ENCODE measurements around the gene SRP9. TPM values are rescaled to one million over a fixed set of nuclear protein-coding genes. Genes with fewer than 3 reads are reported as not detected.
"Not testable (repeated sequence)": the region's sequence is repeated elsewhere in the genome, so short reads cannot be mapped to it uniquely, and the experiment has no call there.

Gene SRP9
- total RNA-seq, 4 donors from 2014 or later = 115 to 229 (median 175) TPM

- no peak for DNase-seq
- intact Hi-C loops (cut with DNase I) = no loop called here
- Histone ChIP-seq H3K9me3 (no peaks in the 10 kb centered on the region), H3K36me3 (peaks cover 29 to 91% (median 60%) of the 10 kb centered on the region in 3 donors), H3K27me3 (no peaks in the 10 kb centered on the region), H3K4me3 (no peak overlapping the region), H3K4me1 (peaks cover 0 to 22% (median 14%) of the 10 kb centered on the region in 3 donors), H3K27ac (peak overlapping the region in 3 of 4 donors; percentile 6 to 52 (median 39))
- TF ChIP-seq CTCF (IDR thresholded peaks at IDR 0.05) (no peak), POLR2A (IDR thresholded peaks at IDR 0.05) (no peak)
- WGBS, 2 donors = 14% methylated on average over 3 of the region's 3 CpGs
These were observed 58.2 kb downstream of the SRP9 start for GRCh38 chr1:225835856-225836255.

- H3K9me3 ChIP-seq; H3K4me3 ChIP-seq; intact Hi-C loops (cut with DNase I); H3K27me3 ChIP-seq; DNase-seq: not testable (repeated sequence)
- 73 to 84% methylated on average over 4 of the region's 4 CpGs for WGBS, 2 donors
- Histone ChIP-seq H3K27ac (peak overlapping the region in 2 of 4 donors; percentile 6 to 39), H3K4me1 (peaks cover 0 to 22% (median 14%) of the 10 kb centered on the region in 3 donors), H3K36me3 (peaks cover 28 to 91% (median 55%) of the 10 kb centered on the region in 3 donors)
These were observed 58.7 kb downstream of the SRP9 start for GRCh38 chr1:225836296-225836695.

GRCh38 chr1:225838793-225839192, 61.2 kb downstream of the SRP9 start:
- no peak overlapping the region for H3K4me3 ChIP-seq
- H3K27me3 ChIP-seq = no peaks in the 10 kb centered on the region
- WGBS, 2 donors = 79 to 93% methylated on average over 3 to 9 of the region's 14 CpGs
- no peak for DNase-seq
- intact Hi-C loops (cut with DNase I) = no loop called here
- H3K4me1 ChIP-seq = peaks cover 0 to 22% (median 14%) of the 10 kb centered on the region in 3 donors
- TF ChIP-seq CTCF (IDR thresholded peaks at IDR 0.05) = no peak
- TF ChIP-seq POLR2A (IDR thresholded peaks at IDR 0.05) = no peak
- peaks cover 21 to 92% (median 51%) of the 10 kb centered on the region in 3 donors for H3K36me3 ChIP-seq
- H3K27ac ChIP-seq = no peak overlapping the region
- no peaks in the 10 kb centered on the region for H3K9me3 ChIP-seq

Small RNAs within 50 kb of the gene (small RNA-seq; reads per million reads assigned to genes)
- gene RNU6-1304P = 0 reads per million in 4 donors

Other genes with a start within 250 kb of the SRP9 start
- 10 to 100 TPM in 3 of 4 donors, 1 to 10 TPM in 1; 8.6 to 42.5 (median 35.9) TPM for gene ENAH, start 124.7 kb upstream of the SRP9 start, total RNA-seq
- gene EPHX1, start 32.3 kb downstream of the SRP9 start, total RNA-seq = 100 to 1,000 TPM in 3 of 4 donors, 10 to 100 TPM in 1; 78.7 to 237 (median 151) TPM
- gene TMEM63A, start 104.6 kb downstream of the SRP9 start, total RNA-seq = 10 to 100 TPM in 3 of 4 donors, 1 to 10 TPM in 1; 9.8 to 27.1 (median 18.3) TPM
- gene LEFTY1, start 111.3 kb downstream of the SRP9 start, total RNA-seq = not detected
- 10 to 100 TPM; 23.0 to 35.1 (median 28.0) TPM for gene PYCR2, start 146.4 kb downstream of the SRP9 start, total RNA-seq
- not detected for gene LEFTY2, start 163.4 kb downstream of the SRP9 start, total RNA-seq
- gene SDE2, start 221.5 kb downstream of the SRP9 start, total RNA-seq = 10 to 100 TPM; 10.5 to 18.7 (median 14.1) TPM